GM19328 (cell line): ENCODE measurements around the gene DLG2.
"Not testable (repeated sequence)": the region's sequence is repeated elsewhere in the genome, so short reads cannot be mapped to it uniquely, and the experiment has no call there.

Experiments
- ATAC-seq: cut with Tn5 transposase; IDR thresholded peaks from one replicate; pipeline ENCODE4 v1.9.1; 2021; ENCODE audit warnings: mild to moderate bottlenecking, moderate library complexity; ENCODE audit not compliant: unreplicated experiment

Gene DLG2

DNA sequence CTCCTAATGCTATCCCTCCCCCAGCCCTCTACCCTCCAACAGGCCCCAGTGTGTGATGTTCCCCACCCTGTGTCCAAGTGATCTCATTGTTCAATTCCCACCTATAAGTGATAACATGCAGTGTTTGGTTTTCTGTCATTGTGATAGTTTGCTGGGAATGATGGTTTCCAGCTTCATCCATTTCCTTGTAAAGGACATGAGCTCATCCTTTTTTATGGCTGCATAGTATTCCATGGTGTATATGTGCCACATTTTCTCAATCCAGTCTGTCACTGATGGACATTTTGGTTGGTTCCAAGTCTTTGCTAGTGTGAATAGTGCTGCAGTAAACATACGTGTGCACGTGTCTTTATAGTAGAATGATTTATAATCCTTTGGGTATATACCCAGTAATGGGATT is 277.6 kb downstream of the DLG2 start:
- ATAC-seq, result not testable (repeated sequence)

DNA sequence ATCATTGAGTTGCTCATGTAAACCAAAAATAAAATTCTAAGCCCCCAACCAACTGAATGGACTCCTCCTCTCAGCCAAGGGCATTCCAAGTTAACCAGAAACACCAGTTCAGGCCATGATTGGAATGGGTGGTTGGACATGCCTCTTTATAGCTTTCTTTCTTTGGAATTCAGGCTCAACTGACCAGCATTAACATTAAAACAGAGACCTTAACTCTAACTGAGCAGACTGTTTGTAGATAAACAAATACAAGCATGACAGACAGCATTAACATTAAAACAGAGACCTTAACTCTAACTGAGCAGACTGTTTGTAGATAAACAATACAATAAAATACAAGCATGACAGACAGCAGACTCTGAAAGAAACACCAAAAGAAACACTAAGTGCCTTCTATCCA is 278.2 kb downstream of the DLG2 start:
- no peak for ATAC-seq

DNA sequence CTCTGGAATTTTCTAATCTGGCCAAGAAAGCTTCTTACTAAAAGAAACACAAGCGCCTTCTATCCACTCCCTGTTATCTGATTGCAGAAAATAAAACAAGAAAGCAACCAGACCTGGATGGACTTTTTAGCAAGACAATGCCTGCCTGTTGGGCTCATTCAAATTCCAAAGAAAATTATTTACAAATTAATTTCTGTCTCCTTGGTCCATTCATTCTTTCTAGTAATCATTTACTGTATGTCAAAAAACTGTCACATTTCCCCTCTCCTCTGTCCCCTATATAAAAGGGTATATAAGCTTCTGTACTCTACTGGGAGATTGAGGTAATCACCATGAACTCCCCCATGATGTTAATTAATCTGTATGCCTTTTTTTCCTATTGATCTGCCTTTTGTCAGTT is 279.9 kb downstream of the DLG2 start:
- no peak for ATAC-seq

DNA sequence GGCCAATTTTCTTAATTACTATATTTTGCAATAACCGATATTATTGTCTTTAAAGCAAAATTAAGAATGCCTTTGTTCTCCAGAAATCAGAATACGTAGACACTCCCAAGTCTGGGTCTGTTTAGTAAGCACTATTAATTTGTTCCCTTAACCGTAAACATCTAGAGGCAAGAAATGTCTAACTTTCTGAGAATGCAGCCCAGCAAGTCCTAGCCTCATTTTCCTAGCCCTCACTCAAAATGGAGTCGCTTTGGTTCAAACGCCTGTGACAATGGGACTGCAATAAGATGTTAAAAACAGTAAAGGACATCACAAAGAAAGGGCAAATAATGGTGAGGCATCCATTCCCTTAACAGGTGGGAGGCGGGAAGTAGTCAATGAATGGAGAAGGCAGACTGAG is 280.7 kb downstream of the DLG2 start:
- no peak for ATAC-seq

DNA sequence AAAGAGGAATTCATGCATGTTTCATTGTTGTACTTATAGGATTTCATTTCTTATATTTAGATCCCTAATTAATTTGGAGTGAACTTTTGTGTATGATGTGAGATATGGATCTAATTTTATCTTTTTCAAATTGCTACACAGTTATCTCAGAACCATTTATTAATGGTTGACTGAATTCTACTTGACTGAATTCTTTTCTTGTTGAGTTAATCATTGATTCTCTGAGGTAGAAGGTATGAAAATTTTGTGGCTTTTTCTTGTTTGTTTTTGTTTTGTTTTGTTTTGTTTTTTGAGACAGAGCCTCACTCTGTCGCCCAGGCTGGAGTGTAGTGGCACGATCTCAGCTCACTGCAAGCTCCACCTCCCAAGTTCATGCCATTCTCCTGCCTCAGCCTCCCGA is 286.3 kb downstream of the DLG2 start:
- not testable (repeated sequence) for ATAC-seq

DNA sequence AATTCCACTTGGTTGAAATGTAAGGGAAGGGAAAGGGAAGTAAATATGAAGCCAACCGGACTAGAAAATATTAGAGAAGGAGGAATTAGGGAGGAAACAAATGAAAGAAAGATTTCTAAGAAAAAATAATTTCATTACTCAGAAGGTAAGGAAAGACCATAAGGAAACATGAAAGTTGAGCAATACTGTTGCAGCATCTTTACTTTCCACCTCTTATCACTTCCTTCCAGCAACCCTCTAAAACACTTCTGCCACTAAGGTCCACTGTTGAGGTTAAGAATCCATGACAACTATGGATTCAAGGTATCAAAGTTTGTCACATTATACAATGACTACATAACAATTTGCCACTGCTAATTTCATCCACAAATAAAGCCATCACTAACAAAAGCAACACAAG is 308.6 kb downstream of the DLG2 start:
- no peak for ATAC-seq

- ATAC-seq, result peak; percentile 99
Observed at GRCh38 chr11:85316967-85317366, 310.2 kb downstream of the DLG2 start.

GRCh38 chr11:85313741-85314140 is 313.4 kb downstream of the DLG2 start:
- no peak for ATAC-seq

DNA sequence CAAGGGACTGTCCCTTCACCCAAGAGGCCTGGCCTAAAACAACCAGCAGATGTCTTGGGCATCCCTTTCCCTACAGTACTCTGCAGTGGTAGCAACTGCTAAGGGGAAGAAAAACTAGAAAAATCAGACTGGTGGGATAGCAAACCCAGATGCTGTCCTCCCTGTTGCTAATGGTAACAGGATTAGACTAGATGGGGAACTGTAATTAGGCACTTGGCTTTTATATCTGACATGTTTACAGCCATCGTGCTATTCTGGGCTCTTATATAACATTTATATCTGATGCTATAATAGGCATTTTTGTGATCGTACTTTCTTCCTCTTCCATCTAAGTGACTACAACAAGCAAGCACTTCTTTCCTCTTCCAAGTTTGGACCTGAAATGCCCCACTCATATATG is 316.7 kb downstream of the DLG2 start:
- ATAC-seq, result no peak

DNA sequence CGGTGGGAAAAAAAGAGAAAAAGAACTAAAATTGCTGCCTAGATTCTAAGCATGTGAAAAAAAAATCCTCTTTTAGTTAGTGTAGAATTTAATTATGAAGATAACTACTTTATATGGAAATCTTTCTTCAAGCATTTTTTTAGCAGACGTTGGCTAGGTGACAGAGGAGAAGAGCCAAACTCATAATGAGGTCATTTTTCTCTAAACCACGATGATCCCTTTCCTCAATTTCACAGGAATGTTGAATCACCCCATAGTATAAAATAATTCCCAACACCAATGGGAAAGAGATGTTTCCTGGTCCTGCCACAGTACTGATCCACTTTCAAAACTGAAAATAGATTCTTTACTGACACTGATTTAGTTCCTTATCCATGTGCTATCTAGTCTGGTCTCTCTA is 319.8 kb downstream of the DLG2 start:
- ATAC-seq, result no peak

- ATAC-seq, result no peak
Observed at GRCh38 chr11:85301895-85302678, 325.1 kb downstream of the DLG2 start.

- ATAC-seq, result no peak
Observed at GRCh38 chr11:85299258-85299942, 327.7 kb downstream of the DLG2 start.

DNA sequence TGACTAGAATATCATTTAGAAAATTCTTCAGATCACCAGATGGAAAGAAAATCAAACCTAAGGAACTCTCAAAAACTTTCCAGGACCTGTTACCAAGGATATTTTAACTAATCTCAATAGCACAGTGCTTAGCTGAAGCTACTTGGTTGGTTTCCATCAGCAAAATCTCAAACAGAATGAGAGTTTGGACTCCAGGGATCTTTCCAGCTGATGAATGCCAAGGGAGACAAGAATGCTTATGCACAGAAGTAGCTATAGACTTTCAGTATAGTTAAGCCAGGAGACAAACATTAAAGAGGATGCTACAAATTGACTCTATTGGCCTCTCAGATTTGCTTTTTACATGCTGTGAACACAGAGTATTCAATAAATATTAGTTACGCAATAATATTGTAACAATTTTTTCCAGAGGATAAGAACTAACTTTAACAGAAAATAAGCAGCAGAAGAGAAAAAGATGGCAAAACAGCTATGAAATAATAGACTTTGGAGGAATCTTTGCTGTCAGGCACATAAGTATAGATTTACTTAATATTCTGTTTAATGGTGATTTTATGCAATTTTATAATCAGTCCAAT is 331.4 kb downstream of the DLG2 start:
- ATAC-seq, result no peak

DNA sequence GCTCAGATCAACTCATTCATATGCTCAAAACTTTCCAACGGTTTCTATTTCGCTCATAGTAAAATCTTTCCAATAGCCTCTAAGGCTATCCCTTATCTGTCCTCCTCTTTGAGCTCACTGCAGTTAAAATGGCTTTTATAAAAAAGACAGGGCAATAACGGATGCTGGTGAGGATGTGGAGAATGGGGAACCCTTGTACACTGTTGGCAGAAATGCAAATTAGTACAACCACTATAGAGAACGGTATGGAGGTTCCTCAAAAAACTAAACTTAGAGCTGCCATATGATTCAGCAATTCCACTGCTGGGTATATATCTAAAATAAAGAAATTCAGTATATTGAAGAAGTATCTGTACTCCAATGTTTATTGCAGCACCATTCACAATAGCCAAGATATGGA is 345.6 kb downstream of the DLG2 start:
- ATAC-seq, result no peak

GRCh38 chr11:85279267-85279666 is 347.9 kb downstream of the DLG2 start:
- no peak for ATAC-seq

DNA sequence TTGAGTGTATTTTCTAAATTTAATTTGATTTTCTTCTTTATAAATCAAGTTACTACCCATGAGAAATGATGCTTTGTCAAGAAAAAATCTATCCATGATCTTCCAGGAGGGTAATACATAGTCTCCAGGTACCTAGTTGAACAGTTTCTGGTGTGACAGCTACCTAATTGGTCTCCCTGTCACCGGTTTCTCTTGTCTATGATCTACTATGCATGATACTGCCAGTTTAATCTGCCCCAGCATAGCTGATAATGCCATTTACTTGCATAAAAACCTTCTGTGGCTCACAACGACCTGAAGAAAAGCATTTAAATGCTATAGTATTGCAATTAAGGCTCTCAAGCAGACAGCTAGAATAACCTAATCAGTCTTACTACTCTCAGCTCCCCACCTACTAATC is 349.5 kb downstream of the DLG2 start:
- ATAC-seq, result no peak

DNA sequence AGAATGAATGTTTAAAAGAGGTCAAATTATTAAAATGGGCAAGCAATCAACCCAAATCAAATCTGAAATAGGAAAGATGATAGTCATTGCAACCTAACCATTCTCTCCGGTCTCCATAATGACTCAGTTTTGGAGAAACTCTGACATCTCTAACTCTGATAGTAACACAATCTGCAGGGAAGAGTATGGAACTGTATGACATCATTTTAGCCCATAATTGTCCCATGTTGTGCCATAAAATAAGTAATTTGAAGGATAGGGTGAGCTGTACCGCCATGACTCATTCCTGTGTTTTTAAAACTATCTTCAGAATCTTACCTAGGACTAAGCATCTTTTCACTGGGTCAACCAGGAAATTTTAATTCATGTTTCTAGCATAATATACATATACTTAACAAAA is 350.8 kb downstream of the DLG2 start:
- no peak for ATAC-seq

DNA sequence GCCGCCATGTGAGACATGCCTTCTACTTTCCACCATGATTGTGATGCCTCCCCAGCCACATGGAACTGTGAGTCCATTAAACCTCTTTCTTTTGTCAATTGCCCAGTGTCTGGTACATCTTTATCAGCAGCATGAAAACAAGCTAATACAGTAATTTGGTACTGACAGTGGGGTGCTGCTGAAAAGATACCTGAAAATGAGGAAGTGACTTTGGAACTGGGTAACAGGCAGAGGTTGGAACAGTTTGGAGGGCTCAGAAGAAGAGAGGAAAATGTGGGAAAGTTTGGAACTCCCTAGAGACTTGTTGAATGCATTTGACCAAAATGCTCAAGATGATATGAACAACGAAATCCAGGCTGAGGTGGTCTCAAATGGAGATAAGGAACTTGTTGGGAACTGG is 356.8 kb downstream of the DLG2 start:
- not testable (repeated sequence) for ATAC-seq

GRCh38 chr11:85269109-85269508 is 358.0 kb downstream of the DLG2 start:
- no peak for ATAC-seq

- no peak for ATAC-seq
Observed at GRCh38 chr11:85266646-85267045, 360.5 kb downstream of the DLG2 start.

GRCh38 chr11:85263328-85263727 is 363.8 kb downstream of the DLG2 start:
- no peak for ATAC-seq

DNA sequence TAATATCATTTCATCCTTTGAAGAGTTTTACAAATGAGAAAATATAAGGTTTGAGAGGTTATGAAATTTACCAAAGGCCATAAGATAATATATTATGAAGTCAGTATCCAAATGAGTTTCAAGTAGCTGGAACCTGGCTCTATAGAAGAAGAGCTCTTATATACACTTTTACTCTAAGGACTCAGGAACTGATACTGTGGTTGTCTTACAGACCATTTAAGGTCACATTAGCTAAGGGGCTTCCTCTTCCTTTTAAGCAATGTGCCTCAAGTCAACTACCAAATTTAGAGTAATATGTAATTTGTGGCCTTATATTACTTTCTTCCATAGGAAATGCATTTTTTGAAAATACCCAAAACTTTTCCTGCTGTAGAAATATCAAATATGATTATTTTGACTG is 369.3 kb downstream of the DLG2 start:
- no peak for ATAC-seq
